DMS153 (cell line): ENCODE data around the gene SPIN1.

Source experiments
- DNase-seq: peaks from one replicate; lab custom pipeline; 2025; lab: John Stamatoyannopoulos, UW

SPIN1 gene

GRCh38 chr9:88388886-88389605, 802 bp downstream of the SPIN1 start:
- no peak for DNase-seq

GRCh38 chr9:88390371-88390990, 2.2 kb downstream of the SPIN1 start:
- no peak for DNase-seq

GRCh38 chr9:88391236-88391635, 3.0 kb downstream of the SPIN1 start:
- no peak for DNase-seq

- DNase-seq = no peak
These were observed 3.7 kb downstream of the SPIN1 start for GRCh38 chr9:88391921-88392320.

GRCh38 chr9:88392549-88392948, 4.3 kb downstream of the SPIN1 start:
- no peak for DNase-seq

- no peak for DNase-seq
These were observed 8.8 kb downstream of the SPIN1 start for GRCh38 chr9:88396836-88397577.

- no peak for DNase-seq
These were observed 9.8 kb downstream of the SPIN1 start for GRCh38 chr9:88398016-88398415.

- DNase-seq = no peak
These were observed 11.7 kb downstream of the SPIN1 start for GRCh38 chr9:88399966-88400365.

- no peak for DNase-seq
These were observed 15.1 kb downstream of the SPIN1 start for GRCh38 chr9:88403340-88403739.

- DNase-seq = no peak
These were observed 17.8 kb downstream of the SPIN1 start for GRCh38 chr9:88406051-88406450.

- no peak for DNase-seq
These were observed 23.2 kb downstream of the SPIN1 start for GRCh38 chr9:88411471-88411870.

GRCh38 chr9:88414298-88414697, 26.1 kb downstream of the SPIN1 start:
- DNase-seq = no peak

GRCh38 chr9:88418025-88418424, 29.8 kb downstream of the SPIN1 start:
- DNase-seq = no peak

- no peak for DNase-seq
These were observed 30.7 kb downstream of the SPIN1 start for GRCh38 chr9:88418715-88419540.

- no peak for DNase-seq
These were observed 32.0 kb downstream of the SPIN1 start for GRCh38 chr9:88420227-88420626.

GRCh38 chr9:88421348-88421747, 33.1 kb downstream of the SPIN1 start:
- DNase-seq = no peak

GRCh38 chr9:88425538-88425950, 37.3 kb downstream of the SPIN1 start:
- DNase-seq = no peak

GRCh38 chr9:88426651-88427050, 38.4 kb downstream of the SPIN1 start:
- DNase-seq = no peak

GRCh38 chr9:88429595-88430430, 41.6 kb downstream of the SPIN1 start:
- no peak for DNase-seq

- DNase-seq = no peak
These were observed 45.5 kb downstream of the SPIN1 start for GRCh38 chr9:88433583-88434255.

- DNase-seq = no peak
These were observed 47.1 kb downstream of the SPIN1 start for GRCh38 chr9:88435336-88435735.
